DND-41 (cell line): ENCODE data around the gene ZNF445.

ENCODE experiments used
- ATAC-seq: fragments of 200-7000 bp; cut with Tn5 transposase; 3 replicates; pipeline ENCODE4 v1.9.1; 2021; ENCODE audit warnings: low read depth; ENCODE audit not compliant: insufficient read depth
- DNase-seq: peaks from one replicate; pipeline ENCODE4 v3.0.0-alpha.2; 2020
- H2AFZ ChIP-seq: 2 replicates; pipeline ENCODE4 v1.6.0; 2012; ENCODE audit warnings: low read depth, low read length
- H3K27ac ChIP-seq: 2 replicates; pipeline ENCODE4 v1.5.1; 2012; ENCODE audit warnings: low read length, inconsistent platforms
- H3K27me3 ChIP-seq: fragments of 200-600 bp; sonication (generic); 2 replicates; pipeline ENCODE4 v1.6.0; 2012; ENCODE audit warnings: low read length, mild to moderate bottlenecking, inconsistent platforms; ENCODE audit not compliant: insufficient read depth, poor library complexity
- H3K36me3 ChIP-seq: 2 replicates; pipeline ENCODE4 v1.5.1; 2012; ENCODE audit warnings: low read length, inconsistent platforms; ENCODE audit not compliant: insufficient read depth
- H3K4me1 ChIP-seq: 2 replicates; pipeline ENCODE4 v1.5.1; 2012; ENCODE audit warnings: mild to moderate bottlenecking, low read length; ENCODE audit not compliant: insufficient read depth
- H3K4me2 ChIP-seq: 2 replicates; pipeline ENCODE4 v1.6.0; 2012; ENCODE audit warnings: mild to moderate bottlenecking, moderate library complexity, low read length, inconsistent platforms; ENCODE audit not compliant: insufficient read depth
- H3K4me3 ChIP-seq, 2 experiments: fragments of 200-600 bp in 1 of 2; shearing (Covaris generic) in 1 of 2; 2 replicates each; pipeline ENCODE4 v1.5.1; 2012 to 2016; ENCODE audit warnings: inconsistent platforms in 2 of 2, low read length in 2 of 2, mild to moderate bottlenecking in 2 of 2, low read depth in 1 of 2, moderate library complexity in 1 of 2
- H3K79me2 ChIP-seq: 2 replicates; pipeline ENCODE4 v1.6.0; 2012; ENCODE audit warnings: low read length, inconsistent platforms; ENCODE audit not compliant: insufficient read depth
- H3K9ac ChIP-seq: 2 replicates; pipeline ENCODE4 v1.6.0; 2012; ENCODE audit warnings: low read depth, mild to moderate bottlenecking, inconsistent platforms, low read length, moderate library complexity
- H3K9me3 ChIP-seq: 2 replicates; pipeline ENCODE4 v1.5.1; 2012; ENCODE audit warnings: low read length, moderate library complexity, mild to moderate bottlenecking, inconsistent platforms; ENCODE audit not compliant: insufficient read depth, severe bottlenecking
- H4K20me1 ChIP-seq: 2 replicates; pipeline ENCODE4 v1.6.0; 2012; ENCODE audit warnings: low read length; ENCODE audit not compliant: insufficient read depth
- CTCF ChIP-seq: IDR thresholded peaks from 2 replicates; pipeline ENCODE4 v1.5.1; 2012; ENCODE audit warnings: borderline replicate concordance, low read length, moderate library complexity, mild to moderate bottlenecking; ENCODE audit not compliant: poor library complexity, severe bottlenecking; ENCODE audit errors: extremely low read depth
- EZH2 ChIP-seq: IDR thresholded peaks from 3 replicates; pipeline ENCODE4 v1.6.1; 2012; ENCODE audit warnings: borderline replicate concordance, low read depth, mild to moderate bottlenecking, moderate library complexity, low read length, inconsistent platforms; ENCODE audit not compliant: severe bottlenecking

Gene ZNF445

GRCh38 chr3:44396200-44397171 lies 81.0 kb downstream of the ZNF445 start:
- no peaks in the 10 kb centered on the region for H3K9me3 ChIP-seq
- H3K4me2 ChIP-seq, result no peak overlapping the region
- no peak overlapping the region for H3K9ac ChIP-seq
- no peak overlapping the region for H2AFZ ChIP-seq
- DNase-seq (no peak), ATAC-seq (no peak)
- H4K20me1 ChIP-seq, result no peaks in the 10 kb centered on the region
- H3K4me3 ChIP-seq, result no peak overlapping the region
- no peak for TF ChIP-seq CTCF
- TF ChIP-seq EZH2, result no peak
- no peaks in the 10 kb centered on the region for H3K36me3 ChIP-seq
- H3K79me2 ChIP-seq, result no peaks in the 10 kb centered on the region
- no peak overlapping the region for H3K27ac ChIP-seq
- no peaks in the 10 kb centered on the region for H3K27me3 ChIP-seq
- H3K4me1 ChIP-seq, result no peaks in the 10 kb centered on the region

- Histone ChIP-seq H2AFZ (no peak overlapping the region), H3K79me2 (no peaks in the 10 kb centered on the region), H3K9ac (no peak overlapping the region), H3K9me3 (no peaks in the 10 kb centered on the region), H3K27me3 (no peaks in the 10 kb centered on the region), H3K36me3 (no peaks in the 10 kb centered on the region), H3K4me2 (no peak overlapping the region), H3K27ac (no peak overlapping the region), H3K4me1 (no peaks in the 10 kb centered on the region), H4K20me1 (no peaks in the 10 kb centered on the region), H3K4me3 (no peak overlapping the region)
- TF ChIP-seq CTCF (no peak), EZH2 (no peak)
- ATAC-seq (no peak), DNase-seq (no peak)
Measured at GRCh38 chr3:44395714-44396113, 81.8 kb downstream of the ZNF445 start.

- Histone ChIP-seq H3K9me3 (peaks cover 2% of the 10 kb centered on the region), H3K27ac (no peak overlapping the region), H3K27me3 (no peaks in the 10 kb centered on the region), H2AFZ (no peak overlapping the region), H3K4me3 (no peak overlapping the region), H3K4me1 (no peaks in the 10 kb centered on the region), H3K9ac (no peak overlapping the region), H3K4me2 (no peak overlapping the region), H3K36me3 (no peaks in the 10 kb centered on the region), H4K20me1 (no peaks in the 10 kb centered on the region), H3K79me2 (no peaks in the 10 kb centered on the region)
- DNase-seq (no peak), ATAC-seq (no peak)
- TF ChIP-seq CTCF, result no peak
- no peak for TF ChIP-seq EZH2
Measured at GRCh38 chr3:44392489-44392888, 85.0 kb downstream of the ZNF445 start.
